DMS153 (cell line): ENCODE data around the gene TRIM33.
"Not testable (repeated sequence)": the region's sequence is repeated elsewhere in the genome, so short reads cannot be mapped to it uniquely, and the experiment has no call there.

Experiments used
- DNase-seq: peaks from one replicate; lab custom pipeline; 2025; lab: John Stamatoyannopoulos, UW

TRIM33 gene

GRCh38 chr1:114467491-114467890, 43.5 kb downstream of the TRIM33 start:
- no peak for DNase-seq

DNA sequence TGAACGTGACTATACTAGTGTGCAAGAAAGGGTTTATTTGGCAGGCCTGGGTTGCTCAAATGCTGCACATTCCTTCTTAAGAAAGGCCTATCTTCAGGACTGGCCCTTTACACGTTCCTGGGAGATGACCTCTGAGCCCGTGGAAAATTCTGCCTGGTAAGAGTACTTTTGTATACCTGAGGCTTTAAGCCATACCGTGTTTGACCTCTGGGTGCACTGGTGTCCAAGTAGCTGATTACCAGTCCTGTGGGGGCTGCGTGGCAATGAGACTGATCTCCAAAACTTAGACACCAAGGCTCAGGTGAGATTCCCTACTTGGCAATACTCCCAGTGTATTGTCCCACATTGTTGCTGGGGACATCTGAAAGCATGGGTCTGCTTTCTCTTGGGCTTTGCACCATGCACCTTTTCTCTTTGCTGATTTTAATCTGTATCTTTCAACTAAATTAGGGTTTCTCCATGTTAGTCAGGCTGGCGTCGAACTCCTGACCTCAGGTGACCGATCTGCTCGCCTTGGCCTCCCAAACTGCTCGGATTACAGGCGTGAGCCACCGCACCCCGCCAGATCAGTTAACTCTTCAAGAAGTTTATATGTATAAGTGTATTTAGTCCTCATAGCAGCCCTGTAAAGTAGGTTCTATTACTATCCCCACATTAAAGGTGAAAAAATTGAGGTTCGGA, 44.5 kb downstream of the TRIM33 start:
- no peak for DNase-seq

DNA sequence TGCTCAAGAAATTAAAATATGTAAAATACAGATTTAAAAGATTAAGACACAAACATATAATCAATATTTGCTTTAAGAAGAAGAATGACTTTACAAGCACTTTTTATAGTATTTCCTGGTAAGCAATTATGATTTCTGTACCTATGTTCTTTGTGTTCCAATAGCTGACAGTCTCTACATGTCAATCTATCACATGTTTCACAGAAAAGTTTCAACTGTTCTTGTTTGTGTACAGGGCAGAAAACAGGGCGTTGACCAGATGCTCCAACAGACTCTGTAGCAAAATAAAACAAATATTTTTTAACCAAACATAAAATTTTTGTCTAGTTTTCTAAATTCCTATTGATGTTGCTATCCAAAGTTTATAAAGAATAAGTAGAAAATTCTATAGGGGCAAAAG, 48.0 kb downstream of the TRIM33 start:
- DNase-seq: no peak

GRCh38 chr1:114462341-114462740, 48.7 kb downstream of the TRIM33 start:
- DNase-seq: no peak

DNA sequence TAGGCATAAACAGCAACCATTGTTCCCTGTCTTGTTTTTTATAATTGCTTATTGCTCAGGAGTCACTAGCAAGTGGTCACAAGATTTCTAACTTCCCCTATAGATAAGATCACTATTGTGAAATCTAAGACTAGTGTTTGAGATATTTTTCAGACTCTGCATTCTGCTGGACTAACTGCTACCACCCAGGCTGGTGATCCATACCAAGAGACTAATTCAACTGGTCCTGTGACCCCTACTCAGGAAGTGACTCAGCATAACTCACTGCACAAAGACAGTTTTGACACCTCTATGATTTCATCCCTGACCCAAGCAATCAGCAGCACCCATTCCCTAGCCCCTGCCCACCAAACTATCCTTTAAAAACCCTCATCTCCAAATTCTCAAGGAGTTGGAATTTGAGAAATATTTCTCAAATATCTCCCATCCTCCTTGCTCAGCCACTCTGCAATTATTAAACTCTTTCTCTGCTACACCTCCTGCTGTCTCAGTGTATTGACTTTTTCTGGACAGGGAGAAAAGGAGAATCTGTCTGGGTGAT, 52.7 kb downstream of the TRIM33 start:
- DNase-seq: no peak

- no peak for DNase-seq
Measured at GRCh38 chr1:114457675-114458236, 53.2 kb downstream of the TRIM33 start.

DNA sequence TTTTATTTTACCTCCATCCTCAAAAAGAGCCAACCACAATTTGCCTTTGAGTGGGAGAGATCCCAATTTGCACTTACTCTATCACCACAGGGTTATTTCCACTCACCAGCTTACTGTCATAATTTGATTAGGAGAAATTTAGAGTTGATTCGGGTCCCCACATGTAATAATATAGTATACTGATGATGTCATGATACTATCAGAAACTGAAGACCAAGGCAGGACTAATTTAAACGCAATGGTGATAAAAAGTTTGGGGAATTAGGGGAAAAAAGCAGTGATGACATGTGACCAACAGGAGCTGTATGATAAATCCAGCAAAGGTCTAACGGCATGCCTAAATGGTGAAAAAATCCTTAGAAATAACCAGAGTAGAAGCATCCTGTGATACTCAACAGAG, 54.4 kb downstream of the TRIM33 start:
- DNase-seq: no peak

GRCh38 chr1:114455102-114455785, 55.8 kb downstream of the TRIM33 start:
- no peak for DNase-seq

DNA sequence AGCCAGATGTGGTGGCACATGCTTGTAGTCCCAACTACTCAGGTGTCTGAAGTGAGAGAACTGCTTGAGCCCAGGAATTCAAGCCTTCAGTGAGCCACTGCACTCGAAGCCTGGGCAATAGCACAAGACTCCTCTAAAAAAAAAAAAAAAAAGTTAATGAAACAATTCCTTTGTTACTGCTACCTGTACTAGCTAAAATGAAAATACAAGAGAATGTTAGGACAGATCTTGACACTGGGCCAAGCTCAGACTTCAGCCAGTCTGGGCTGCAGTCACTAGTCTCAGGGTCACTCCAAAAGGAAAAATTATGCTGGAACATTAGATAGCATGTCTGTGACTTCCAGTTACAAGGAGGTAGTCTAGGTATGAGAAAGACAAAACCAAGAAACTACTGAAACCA, 56.5 kb downstream of the TRIM33 start:
- DNase-seq: no peak

DNA sequence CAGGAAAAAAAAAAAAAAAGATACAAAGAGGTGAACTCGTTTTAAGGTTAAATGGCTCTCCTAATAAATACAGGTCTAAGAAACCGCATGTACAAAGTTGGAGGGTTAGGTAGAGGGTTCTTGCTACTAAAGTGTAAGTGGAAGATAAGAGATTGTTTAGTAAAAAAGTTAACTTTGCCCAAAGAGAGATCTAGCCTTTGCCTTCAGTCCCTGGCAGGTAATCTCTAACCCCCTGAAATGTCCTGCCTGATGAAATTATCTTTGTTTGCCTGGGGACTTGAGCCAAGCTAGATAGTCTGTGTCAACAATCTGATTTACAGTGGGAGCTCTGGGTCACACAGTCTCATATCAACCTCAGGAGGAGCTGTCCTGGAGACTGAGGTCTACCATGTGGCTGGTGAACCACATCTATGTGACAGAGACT, 57.6 kb downstream of the TRIM33 start:
- DNase-seq: no peak

GRCh38 chr1:114448370-114449036, 62.5 kb downstream of the TRIM33 start:
- no peak for DNase-seq

GRCh38 chr1:114446198-114446597, 64.8 kb downstream of the TRIM33 start:
- DNase-seq: no peak

DNA sequence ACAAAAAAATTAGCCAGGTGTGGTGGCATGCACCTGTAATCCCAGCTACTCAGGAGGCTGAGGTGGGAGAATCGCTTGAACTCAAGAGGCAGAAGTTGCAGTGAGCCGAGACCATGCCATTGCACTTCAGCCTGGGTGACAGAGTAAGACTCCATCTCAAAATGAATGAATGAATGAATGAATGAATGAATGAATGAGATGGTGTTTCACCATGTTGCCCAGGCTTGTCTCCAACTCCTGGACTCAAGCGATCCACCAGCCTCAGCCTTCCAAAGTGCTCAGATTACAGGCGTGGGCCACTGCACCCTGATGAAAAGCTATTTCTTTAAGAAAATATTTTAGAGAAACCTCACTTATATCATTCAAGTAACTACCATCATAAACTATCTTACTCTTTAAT, 67.8 kb downstream of the TRIM33 start:
- DNase-seq: not testable (repeated sequence)

- no peak for DNase-seq
Measured at GRCh38 chr1:114441332-114441731, 69.7 kb downstream of the TRIM33 start.

DNA sequence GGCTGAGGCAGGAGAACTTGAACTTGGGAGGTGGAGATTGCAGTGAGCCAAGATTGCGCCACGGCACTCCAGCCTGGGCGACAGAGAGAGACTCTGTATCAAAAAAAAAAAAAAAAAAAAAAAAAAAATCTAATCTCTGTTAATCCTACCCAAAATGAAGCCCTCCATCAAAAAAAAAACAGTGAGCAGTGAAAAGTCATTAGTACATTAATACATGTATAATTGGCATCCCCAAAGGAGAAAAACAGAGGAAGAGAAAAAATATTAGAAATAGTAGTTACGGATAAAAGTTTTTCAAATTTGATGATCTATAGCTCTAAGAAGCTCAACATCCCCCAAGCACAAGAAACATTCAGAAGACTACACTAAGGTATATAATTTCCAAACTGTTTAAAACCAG, 71.6 kb downstream of the TRIM33 start:
- no peak for DNase-seq

- DNase-seq: no peak
Measured at GRCh38 chr1:114437812-114438211, 73.2 kb downstream of the TRIM33 start.

DNA sequence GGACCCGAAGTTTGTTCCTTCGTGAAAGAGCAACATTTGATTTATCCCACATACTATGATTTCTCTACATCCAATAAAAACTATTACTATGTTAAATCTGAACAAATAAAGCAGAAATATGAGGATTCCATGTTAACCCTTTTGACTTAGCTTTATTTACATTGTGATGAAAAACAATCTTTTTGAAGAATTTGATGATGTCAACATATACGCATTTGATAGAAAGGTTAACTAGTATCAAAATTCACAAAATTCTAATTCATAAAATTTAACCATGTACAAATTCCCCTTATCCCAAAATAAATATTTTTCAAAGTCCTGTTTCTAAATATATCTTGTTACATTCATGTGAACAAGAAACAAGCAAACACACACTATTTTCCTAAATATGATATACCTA, 74.2 kb downstream of the TRIM33 start:
- no peak for DNase-seq

GRCh38 chr1:114435088-114435715, 75.8 kb downstream of the TRIM33 start:
- DNase-seq: no peak

DNA sequence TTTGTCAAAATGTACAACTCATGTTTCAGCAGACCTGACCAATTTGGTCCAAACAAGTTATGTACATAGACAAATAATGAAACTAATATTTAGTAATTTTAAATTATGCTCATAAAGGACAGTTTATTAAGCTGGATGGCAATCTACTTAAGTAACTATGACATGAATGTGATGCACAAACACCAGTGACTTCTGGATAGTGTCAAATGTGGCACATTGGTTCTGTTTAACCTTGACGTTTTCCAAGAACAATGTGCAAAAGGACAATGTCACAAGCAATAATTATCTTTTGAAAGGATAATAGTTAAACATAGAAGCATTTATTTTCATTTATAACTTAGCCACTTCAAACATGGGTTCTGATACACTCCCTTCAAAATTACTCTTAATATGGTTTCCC, 80.0 kb downstream of the TRIM33 start:
- DNase-seq: no peak

DNA sequence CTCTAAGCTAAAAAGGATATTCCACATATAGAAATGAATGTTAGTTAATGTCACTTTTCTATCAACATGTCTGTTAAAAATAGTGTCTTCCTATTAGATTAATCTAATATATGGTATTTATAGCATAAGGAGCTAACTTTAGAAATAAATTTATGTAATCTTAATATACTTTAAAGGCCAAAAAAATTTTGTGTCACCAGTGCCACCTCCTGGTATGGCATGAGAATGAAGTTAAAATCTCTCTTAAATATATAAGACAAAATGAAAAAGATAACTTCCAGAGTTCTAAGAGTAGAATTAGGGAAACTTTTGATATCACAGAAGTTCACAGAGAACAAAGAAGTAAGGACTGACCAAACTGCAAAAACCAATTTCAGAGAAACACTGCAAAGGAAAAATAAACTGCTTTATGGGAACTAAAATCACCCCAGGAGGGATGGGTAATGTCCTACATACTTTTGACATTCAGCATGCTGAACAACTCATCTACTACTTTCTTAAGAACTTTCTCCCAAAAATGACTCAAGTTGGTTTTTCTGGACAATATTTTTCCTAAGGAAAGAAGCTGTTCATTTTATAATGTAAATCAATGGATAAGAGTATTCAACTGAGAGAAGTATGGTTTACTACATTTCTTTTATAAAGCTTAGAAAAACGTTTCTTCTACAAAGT, 82.8 kb downstream of the TRIM33 start:
- DNase-seq: no peak

DNA sequence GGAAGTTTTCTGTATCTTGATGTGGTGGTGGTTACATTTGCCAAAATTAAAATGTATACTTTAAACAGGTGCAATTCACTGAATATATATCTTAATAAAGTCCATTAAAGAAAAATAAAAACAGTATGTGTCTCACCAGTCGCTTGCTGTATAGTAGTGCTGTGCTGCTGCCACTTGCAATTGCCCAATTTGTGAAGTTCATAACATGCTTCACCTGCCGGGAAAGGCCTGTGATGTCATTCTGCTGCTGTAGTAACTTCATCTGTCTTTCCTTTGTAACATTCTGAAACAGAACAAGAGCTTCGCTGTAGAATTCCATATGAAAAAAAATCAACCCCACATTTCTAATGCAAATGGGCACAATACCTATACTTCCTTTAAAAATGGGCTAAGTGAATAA, 83.4 kb downstream of the TRIM33 start:
- DNase-seq: no peak

DNA sequence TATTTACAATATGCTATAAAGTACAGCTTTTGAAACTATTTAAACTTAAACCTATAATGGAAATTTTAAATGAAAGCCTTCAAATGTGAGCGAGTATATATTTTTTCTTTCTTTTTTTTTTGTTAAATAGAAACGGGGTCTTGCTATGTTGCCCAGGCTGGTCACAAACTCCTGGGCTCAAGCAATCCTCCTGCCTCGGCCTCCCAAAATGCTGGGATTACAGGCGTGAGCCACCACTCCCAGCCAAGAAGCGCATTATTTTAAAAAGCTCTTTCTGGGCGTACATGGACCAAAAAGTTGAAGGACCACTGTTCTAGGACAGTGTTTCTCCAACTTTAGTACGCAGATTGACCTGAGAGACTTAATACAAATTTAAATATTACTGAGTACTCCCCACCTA, 87.5 kb downstream of the TRIM33 start:
- DNase-seq: no peak
